NCI-H510A treated with DMSO at 0.1 percent for 48 hours (cell line): Measurements from ENCODE around the gene BRINP3.

Experiments used
- DNase-seq: peaks from one replicate; lab custom pipeline; 2025; lab: John Stamatoyannopoulos, UW

BRINP3 gene

DNA sequence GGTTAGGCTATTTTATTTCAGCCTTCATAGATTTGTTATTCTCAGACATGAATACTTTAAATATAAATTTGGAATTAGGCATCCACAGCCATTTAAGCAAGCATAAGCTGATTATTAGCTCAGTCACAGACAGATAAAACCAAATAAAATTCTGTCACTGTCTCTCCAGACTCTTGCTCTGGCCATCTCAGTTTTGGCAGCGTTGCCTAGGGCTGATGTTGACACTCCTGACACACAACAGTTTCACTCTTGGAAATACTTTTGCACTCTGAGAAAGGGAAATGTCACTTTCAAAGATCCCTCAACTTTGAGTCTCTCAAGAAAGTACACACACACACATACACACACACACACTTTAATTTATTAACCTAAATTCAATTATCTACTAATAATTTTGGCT is 372.7 kb downstream of the BRINP3 start:
- no peak for DNase-seq

DNA sequence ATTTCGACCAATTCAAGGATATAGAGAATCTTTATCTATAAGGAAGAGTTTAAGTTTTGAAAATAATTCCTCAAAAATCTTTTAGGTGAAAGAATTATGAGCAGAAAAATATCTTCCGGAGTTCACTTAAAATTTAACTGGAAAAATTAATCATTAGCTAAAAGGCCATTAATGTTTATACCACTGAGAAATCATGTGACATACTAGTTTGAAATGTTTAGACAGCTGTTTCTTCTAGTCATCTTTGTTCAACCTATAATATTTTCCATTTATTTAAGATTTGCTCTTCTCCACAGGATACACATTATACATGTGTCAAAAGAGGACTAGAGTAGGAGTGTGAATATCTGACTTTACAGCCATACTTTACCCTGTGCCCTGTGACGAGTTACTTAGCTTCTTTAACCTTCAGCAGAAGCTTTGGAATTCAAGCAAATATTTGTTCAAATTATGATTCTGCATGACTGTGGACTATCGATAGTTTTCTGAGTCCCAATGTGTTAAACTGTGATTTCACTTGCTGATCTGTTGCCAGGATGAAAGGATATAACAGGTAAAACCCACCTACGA is 374.8 kb downstream of the BRINP3 start:
- no peak for DNase-seq

DNA sequence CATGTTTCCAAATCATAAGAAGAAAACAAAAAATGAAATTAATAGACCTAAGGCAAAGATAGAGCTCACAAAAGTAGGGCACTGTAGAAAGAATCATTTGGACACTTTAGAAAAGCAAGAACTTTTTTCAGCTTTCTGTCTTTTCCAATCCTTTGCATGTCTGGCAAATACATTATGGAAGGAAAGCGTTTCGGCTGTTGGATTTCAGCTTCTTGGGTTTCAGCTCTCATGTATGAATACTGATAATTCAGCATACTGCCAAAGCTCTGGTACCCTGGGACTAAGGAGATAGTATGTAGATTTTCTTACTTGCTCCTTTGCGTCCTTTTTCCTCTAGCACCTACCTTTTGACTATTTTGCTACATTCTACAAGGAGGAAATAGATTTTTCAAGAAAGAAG is 375.9 kb downstream of the BRINP3 start:
- DNase-seq, result no peak

DNA sequence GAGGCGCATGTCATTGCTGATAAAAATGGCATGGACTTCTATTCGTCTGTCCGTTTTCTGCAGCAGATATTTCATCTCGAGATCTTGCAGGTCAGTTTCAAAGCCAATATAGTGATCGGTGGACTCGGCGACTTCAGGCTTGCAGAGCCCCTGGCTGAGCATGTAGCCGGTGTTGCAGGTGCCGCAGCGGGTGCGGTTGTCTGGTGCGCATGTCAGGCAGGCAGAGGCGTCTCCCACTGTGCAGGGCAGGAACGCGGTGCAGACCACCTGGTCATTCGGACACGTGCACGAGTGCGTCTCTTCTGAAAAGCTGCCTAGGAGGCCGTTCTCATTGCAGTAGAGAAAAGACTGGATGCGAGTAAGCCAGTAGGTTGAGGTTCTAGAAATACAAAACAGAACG is 378.9 kb downstream of the BRINP3 start:
- no peak for DNase-seq

DNA sequence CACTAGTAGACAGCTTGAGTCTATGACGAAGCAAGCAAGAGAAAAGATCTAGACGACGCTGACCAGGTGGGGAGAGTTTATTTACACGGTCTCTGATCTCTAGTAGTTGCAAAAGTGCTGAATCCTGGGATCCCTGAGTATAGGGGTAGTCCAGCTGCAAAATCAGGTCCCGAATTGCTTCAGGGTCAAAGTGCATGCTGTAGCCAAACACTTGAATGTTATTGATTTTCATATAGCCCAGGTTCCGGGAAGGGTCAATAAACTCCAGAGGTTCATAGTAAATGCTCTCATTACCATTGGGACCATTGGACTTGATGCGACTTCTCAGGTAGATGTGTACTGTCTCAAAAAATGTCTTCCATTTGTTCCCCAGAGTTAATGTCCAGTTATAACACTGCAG is 379.6 kb downstream of the BRINP3 start:
- DNase-seq, result no peak

DNA sequence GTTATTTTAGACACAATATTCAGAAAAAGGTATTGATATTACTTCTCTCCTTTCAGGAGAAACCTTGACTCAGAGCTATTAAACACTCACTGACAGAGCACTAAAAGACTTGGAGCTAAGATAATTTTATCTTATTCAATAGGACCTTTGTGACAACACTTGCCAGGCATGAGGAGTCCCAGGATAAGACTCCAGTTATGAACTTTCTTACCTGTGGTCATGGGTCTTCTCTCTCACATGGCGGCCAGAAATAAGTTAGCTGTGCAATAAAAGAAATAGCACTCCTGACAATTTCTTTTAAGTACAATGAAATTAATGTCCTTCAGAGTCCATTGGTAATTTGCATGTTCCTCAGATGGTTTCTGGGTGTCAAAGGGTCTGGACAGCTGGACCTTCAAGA is 382.1 kb downstream of the BRINP3 start:
- no peak for DNase-seq

DNA sequence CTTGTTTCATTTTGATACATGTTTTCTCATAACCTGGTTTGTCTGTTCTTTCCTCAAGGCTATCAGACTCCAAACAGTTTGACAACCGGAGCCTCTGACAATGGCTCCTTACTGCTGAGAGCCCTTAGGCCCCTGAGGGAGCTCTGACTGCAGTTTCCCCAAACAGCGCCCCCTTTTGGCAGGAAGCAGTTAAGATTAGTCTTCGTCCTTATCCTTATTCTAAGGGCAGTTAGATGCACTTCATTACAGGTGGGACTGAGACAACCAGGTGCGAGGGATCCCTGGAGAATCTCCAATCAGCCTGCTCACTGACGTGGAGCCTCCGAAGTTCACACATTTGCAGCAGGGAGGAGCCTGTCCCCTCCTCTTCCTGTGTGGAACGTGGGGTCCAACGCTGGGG is 393.1 kb downstream of the BRINP3 start:
- DNase-seq, result no peak

DNA sequence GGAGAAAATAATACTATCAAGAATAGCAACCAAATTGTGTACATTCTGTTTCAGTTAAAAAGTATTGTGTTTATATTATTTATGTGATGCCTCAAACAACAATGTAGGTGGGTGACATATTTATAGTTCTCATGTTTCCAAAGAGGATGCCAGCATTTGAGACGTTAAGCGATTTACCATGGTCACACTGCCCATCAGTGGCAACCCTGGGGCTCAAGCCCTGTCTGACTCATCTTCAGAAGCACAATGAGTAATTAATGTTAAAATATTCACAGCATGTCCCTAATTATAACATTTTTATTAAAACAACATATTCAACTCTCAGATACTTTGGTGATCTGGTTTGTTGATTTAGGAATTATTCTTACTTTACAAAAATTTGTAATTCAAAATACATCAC is 409.4 kb downstream of the BRINP3 start:
- DNase-seq, result no peak

DNA sequence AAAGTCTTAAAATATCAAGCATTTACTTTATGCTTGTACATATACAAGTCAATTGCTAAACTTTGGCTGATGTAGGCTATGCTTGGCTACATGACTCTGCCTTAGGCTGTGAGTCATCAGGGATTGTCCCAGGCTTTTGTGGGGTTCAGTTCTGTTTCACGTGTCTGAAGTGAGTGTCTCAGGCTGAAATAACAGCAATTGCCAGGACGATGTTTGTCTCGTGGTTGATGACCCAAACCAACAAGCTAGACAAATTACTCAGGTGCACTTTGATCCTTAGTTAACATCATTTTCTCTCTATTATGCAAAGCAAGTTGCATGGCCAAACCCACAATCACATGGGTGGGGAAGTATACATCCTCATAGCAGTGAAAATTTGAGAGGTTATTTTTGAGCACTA is 410.1 kb downstream of the BRINP3 start:
- DNase-seq, result no peak

DNA sequence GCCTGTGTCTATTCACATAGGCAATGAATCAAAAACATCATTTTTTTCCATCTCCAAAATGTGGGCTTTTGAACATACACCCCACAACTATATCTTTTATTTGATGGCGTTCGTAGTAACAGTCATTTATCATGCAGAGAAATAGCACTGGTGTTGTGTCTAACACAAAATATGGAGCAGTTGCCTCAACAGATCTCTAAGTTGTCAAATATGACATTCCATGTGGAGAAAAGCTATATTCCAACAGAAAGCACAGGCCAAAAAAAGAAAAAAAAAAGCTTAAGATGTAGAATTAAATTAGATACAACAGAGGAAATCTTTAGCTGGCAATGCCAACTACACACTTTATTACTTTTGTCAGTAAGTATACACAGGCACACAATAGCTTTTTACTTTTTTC is 411.7 kb downstream of the BRINP3 start:
- DNase-seq, result no peak

DNA sequence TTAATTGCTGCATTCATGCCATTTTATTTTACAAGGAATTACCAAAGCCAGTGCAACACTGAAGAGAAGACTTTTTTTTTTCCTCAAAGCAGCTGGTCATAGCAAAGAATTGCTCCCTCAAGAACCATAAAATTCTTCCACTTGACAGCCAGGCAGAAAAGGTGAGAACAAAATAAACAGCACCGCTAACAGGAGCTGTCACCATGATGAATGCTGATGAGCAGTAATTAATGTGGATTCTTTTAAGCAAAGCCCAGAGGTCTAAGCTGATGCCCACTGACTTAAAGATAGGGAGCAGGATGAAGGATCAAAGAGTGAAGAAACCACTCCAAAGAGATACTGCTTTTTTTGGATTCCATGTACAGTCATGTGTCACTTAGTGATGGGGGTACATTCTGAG is 428.4 kb downstream of the BRINP3 start:
- peak; percentile 15 for DNase-seq
